HG03575 (cell line): ENCODE data around the gene PREX1.

Experiments
- ATAC-seq: cut with Tn5 transposase; IDR thresholded peaks from one replicate; pipeline ENCODE4 v1.9.1; 2021; ENCODE audit not compliant: unreplicated experiment, insufficient number of reproducible peaks, low FRiP score; ENCODE audit errors: extremely low read depth

Gene PREX1

DNA sequence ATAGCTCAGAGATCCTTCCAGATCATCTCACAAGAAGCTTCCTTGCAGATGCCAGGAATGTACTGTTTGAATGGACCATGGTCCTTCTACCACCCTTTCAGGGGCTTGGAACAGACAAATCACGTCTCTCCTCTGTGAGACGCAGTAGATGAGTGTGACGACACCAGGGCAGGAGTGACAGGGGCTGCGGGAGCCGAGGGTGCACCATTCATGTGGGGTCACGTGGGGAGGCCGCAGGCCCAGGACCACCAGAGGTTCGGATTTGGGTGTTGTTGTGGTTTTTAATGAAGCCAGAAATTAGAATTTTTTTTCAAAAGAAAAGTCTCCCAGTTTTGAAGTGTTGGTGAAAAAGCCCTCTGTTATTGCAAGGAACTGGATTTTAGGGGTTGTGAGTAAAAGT lies 79.2 kb downstream of the PREX1 start:
- no peak for ATAC-seq

DNA sequence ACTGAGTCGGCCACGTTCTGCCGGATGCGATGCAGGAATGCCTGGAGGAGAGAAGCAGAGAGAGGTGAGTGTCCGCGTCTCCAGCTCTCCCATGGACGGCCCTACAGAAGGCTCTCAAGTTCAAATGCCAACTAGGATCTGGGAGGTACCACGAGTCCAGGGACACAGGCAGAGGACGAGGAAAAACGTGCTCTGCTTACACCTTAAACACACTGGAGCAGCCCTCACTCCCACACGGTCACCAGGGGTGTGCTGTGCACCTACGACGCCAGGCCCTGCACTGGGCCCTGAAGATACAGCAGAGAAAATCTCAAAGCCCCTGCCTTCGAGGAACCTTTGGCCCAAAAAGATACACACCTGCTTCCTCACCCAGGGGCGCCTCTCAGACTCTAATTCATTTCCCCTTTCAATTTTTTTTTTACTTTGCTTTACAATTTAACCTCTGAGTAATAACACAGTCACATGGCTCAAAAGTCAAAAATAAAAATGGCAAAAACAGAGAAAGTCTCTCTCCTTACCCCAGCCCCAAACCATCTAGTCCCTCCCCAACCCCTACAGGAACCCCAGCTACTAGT lies 79.9 kb downstream of the PREX1 start:
- no peak for ATAC-seq

DNA sequence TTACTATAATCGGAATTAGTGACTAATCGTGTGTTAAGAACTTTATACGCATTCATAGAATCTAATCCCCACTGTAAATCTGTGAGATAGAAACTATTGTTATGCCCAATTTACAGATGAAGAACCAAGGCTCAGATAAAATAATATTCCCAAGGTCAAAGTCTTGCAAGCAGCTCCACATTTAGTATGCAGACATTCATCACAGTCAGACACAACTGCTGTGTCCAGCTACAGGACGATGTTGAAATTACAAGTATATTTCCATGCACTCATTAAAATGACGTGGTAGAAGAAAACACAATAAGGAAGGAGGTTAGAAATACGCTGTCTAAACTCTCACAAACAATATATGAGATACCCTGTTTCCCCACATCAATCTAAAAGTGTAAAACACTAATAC lies 82.5 kb downstream of the PREX1 start:
- no peak for ATAC-seq

DNA sequence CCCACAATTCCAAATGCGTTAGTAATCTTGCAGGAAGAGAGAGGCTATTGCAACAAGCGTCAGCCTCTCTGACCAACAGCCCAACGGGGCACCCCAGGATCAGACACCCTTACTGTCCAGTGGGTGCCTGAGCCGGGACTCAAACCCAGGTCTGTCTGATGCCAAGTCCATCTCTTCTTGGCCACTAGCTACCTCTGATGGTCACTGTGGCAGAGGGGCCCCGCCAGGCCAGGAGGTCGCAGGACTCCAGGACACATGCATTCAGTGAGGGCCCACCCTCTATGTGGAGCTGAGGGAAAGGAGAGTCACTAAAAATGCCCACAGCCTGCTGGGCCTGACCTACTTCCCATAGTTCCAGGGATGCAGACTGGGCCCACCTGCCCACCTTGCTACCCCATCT lies 83.3 kb downstream of the PREX1 start:
- no peak for ATAC-seq

DNA sequence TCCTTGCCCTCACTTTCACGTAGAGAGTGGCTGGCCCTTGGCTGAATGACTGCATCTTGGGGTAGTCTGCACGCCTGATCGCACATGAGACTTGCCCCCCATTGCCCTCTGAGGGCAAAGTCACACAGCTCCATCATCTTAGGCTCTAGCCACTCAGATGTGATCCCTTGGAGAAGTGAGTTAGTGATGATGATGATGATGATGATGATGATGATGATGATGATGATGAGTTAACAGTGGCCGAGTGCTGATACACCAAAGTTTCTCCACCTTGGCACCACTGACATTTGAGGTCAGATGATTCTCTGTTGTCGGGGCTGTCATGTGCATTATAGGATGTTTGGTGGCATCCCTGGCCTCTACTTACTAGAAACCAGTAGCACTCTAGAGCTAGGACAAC lies 84.0 kb downstream of the PREX1 start:
- ATAC-seq = no peak

DNA sequence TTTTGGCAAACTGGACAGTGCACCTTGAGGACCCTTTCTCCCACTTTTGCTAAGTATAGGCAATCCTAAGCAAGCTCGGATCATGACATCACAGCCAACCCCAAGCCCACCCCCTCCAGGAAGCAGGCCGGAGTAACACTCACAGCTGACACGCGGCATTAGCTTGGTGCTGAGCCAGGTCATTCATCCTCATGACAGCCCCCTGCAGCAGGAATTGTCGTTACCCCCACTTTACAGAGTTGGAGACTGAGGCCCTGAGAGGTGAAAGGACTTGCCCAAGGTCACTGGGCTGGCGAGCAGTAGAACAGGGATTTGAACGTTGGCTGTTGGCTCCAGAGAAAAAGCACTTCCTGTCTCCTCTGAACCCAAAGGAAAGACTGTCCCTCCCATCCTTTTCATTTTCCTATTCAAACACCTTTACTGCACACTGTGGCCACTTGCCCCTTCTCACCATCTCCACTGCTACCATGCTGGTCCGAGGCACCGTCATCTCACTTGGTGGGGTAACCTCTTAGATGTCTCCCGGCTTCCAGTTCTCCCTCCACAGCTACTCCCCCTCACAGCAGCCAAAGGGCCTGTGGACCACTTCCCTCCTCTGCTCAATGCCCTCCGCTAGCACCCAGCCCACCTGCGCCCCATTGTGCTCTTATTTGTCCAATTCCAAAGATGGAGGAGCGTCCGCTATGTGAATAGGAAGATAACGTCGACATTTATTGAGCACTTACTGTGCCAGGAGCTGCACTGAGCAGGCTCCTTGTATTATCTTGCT lies 84.7 kb downstream of the PREX1 start:
- ATAC-seq = no peak

DNA sequence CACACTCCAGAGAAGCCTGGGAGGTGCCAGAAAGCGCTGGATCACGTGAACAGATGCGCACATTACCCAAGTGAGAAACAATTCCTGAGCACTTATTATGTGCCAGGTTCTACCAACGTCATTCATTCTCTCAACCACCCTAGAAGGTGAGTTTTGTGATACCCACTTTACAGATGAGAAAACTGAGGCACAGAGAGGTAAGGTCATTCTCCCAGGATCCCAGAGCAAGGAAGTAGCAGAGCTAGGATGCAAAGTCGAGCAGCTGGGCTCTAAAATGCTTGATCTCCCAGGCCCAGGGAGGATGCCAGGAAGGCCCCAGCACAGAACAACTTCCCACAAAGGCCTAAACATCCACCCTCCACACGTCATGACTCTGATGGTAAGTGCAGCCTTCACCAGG lies 85.6 kb downstream of the PREX1 start:
- no peak for ATAC-seq

DNA sequence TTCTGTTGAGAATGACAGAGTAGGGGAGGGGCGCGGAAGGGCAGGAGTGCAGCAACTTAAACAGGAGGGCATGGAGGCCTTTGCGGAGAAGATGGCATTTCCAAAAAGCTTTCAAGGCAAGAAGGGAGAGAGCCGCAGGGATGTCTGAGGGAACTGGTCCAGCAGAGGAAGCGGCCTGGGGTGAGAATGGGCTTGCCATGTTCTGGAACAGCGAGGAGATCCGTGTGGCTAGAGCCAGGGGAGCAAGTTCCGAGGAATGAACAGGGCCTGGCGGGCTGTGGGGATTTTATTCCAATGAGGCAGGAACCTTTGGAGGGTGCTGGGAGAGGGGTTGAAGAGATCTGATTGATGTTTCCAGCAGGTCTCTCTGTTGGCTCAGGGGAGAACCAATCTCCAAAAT lies 86.1 kb downstream of the PREX1 start:
- ATAC-seq = no peak

DNA sequence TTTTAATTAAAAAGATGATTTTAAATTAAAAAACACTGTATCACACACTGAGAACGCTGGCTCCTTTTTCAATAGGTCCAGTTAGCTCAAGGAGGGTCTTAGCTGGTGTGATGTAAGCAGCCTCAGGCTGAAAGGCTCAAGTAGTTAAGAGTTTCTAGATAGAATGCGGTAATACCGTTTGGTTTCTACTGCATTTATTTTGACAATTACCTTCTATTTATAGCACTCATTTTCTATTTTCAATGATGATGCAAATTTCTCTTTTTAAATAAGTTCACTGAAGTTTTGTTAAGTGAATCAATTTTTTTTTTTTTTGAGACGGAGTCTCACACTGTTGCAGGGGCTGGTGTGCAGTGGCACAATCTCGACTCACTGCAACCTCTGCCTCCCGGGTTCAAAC lies 87.1 kb downstream of the PREX1 start:
- ATAC-seq = no peak

DNA sequence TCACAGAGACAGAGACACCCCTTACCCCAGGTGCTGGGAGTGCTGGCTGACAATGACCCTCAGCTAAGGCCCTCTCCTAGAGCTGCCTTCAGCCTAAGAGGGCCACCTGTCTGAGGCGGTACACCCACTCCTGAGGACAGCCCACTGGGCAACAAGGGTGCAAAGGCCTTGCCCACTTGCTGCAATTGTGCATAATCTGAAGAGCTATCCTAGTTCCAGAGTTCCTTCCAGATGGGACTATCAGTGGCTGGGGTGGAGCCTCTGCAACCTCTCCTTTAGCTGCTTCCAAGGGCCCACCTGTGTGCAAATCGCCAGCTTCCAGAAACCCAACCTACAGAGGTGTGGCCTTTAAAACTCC lies 87.5 kb downstream of the PREX1 start:
- no peak for ATAC-seq

DNA sequence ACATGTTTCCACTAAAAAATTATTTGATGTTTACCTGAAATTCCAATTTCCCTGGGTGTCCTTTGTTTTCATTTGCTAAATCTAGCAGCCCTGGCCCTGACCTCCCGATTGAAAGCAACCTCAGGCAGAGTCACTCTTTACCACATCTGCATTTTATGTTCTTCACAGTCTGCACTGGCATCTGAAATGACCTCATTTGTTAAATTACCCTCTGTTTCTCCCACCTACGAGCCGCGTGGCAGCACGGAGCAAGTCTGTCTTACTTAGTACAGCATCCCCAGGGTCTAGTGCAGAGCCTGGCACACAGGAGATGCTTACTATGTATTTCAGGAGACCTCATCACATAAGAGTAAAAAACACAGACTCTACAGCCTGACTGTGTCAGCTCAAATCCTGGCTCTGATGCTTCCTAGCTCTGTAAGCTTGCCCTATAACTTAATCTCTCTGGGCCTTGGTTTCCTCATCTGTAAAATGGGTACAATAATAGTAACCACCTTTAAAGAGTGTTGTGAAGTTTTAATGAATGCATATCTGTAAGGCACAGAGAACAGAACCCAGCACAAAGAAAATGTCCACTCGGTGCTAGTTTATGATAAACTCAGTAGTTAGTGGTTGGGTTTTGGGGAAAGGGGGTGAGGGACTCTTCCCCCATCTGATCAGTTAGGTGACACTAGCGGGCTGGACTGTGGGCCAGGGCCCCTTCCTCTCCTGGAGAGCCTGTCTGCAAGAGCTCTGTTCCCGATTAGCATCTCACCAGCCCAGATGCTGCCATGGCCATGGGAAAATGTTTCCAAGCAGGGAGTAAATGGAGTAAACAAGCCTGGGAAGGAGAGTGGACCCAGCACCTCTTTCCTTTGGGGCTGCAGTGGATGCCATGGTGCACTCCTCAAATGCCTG lies 88.2 kb downstream of the PREX1 start:
- ATAC-seq = no peak

DNA sequence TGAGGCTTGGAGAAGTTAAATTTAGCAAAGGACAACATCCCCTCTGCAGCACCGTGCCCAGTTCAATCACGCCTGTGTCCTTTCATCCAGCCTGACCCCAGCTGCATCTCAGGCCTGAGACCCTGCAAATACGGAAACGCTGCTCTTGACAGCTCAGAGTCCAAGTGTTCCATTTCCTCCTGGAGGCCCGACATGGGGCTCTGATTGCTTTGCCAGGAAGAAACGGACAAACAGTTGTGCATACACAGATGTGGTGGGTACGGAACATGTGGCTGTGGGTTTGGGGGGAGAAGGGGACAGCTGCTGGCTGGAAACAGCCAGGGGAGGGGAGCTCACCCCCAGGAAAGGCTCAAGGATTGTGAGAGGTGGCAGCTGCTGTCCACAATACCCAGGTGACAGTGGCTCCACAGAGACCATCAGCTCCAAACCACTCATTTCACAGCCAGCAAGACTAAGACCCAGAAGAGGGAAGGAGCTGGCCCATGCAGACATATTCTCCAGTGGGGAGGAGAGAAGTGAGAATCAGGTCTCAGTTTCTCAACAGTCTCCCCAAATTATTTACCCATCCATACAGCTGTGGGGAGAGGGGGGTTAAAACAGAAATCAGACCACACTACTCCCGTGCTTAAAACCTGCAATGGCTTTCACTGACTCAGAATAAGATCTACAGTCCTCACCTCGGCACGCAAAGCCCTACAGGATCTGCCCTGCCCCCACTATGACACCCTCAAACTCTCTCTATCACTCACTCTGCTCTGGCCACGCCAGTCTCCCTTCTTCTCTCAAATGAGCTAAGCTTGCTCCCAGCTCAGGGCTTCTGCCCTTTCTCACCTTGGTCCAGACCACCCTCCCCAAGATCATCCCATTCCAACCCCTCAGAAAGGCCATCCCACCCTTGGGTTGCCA lies 89.1 kb downstream of the PREX1 start:
- no peak for ATAC-seq

DNA sequence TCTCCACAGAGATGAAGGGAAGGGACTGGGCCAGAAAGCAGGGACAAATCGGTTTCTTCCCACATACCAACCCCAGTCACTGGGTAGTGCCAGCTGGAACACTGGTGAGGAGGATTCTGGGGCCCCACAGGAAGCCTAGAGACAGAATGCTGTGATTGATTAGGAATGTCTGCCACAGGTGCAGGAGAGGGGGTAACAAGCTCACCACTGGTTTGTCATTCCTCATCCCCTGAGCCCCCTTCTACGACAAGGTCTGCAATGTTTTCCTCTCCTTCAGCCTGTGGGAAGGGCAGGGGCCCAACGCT lies 89.8 kb downstream of the PREX1 start:
- ATAC-seq = no peak

DNA sequence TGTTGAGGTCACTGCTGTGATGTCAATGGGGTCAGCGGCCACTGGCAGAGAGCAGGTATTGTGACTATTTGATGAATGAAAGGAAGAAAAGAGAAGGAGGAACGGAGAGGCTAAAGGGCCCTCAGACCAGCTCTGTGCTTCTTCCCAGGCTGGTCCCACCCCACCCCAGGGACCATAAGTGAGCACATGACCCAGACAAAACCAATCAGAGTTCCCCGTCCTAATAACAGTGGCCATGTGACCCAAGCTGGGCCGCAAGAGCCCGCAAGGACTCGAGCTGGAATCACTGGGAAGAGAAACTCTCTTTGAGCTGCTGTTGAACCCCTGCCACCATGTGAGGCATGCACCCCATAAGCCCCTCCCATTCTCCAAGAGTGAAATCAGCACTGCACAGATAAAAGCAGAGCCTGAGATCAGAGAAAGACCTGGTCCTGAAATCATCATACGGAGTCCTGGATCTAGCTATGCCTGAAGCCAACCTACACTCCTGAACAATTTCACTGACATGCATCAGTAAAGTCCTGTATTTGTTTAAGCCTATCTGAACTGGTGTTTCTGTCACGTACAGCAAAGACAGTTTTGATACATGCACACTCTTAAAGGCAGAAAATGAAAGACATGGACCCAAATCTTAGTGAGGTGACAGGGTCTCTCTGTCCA lies 90.2 kb downstream of the PREX1 start:
- no peak for ATAC-seq

DNA sequence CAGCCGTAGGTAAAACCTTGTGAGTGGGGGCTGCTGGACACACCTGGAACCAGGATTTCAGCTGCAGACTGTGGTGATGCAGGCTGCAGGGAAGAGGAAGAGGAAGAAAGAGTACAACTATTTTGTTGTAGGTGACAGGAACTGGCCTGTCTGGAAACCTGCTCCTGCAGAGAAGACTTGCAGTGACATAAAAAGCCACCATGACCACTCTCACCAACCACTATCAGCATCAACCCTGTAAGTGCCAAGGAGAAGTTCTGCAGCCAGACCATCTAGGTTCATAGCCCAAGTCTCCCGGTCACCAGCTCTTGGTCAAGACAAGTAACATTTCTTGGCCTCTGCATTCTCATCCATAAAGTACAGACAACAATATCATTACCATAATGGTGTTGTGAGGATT lies 91.2 kb downstream of the PREX1 start:
- no peak for ATAC-seq

DNA sequence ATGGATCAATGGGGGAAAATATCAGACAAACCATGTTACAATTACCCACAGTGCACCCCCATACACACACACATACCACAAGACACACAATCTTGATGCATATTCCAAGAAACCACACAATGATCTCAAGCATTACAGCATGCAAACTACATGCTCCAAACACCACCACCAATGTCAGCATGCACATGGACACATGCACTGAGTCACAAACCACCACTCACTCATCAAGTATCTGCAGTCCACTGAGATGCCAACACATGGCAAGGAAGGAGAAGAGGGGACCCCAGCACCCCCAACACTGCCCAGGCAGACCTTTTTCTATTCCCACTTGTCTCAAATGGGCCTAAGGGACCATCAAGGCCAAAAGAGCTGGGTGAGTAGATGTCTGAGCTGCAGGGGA lies 91.6 kb downstream of the PREX1 start:
- no peak for ATAC-seq

DNA sequence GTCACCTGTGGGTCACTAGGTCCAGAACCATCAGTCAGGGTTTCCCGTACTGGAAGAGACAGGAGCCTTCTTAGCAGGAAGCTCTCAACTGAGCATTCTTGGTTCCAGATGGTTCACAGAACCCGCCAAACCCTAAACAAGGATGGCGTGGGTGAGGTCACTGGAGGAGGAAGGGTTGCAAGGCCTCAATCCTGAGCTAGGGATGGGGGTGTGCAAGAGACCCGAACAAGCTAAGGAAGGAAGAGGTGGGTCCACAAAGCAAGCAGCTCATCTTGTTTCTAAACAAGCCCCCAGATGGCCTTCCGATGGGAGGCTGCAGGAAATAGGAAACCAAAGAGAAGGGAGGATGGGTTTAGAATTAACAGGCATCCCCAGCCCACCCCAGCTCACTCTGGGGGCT lies 92.7 kb downstream of the PREX1 start:
- no peak for ATAC-seq

DNA sequence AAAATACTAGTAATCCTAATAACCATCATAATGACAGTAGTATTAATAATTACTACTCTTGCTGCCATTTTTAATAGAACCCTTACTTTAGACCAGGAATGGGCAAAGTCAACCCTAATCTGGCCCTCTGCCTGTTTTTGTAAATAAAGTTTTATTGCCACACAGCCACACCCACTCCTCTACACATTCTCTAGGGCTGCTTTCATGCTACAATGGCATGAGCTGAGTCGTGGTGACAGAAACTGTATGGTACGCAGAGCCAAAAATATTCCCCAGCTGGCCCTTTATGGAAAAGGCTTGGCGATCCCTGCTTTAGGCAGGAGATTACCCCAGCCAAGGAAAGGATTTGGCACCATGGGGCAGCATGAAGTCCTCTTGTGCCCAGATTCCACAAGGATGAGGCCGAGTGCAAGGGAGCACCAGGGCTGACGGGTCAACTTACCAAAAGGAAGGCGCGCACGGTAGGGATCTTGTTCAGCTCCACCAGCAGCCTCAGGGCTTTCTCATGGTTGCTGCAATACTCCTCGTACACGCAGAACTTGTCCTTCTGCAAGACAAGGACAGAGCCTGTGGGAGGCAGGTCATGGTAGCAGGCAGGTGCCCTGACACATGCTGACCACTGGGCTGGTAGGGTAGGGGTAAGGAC lies 93.6 kb downstream of the PREX1 start:
- no peak for ATAC-seq
